GM15510 (cell line): ENCODE results near the gene SDC3.

Experiments used
- POLR2A ChIP-seq: IDR thresholded peaks from 3 replicates; pipeline ENCODE4 v1.6.1; 2011; ENCODE audit warnings: borderline replicate concordance; ENCODE audit not compliant: insufficient read length; ENCODE audit errors: extremely low read depth

SDC3 gene

GRCh38 chr1:30890502-30891226 is 17.9 kb downstream of the SDC3 start:
- no peak for TF ChIP-seq POLR2A

- no peak for TF ChIP-seq POLR2A
Measured at GRCh38 chr1:30889511-30889910, 19.0 kb downstream of the SDC3 start.

- no peak for TF ChIP-seq POLR2A
Measured at GRCh38 chr1:30888975-30889374, 19.6 kb downstream of the SDC3 start.

GRCh38 chr1:30888391-30888790 is 20.2 kb downstream of the SDC3 start:
- TF ChIP-seq POLR2A: no peak

- TF ChIP-seq POLR2A: no peak
Measured at GRCh38 chr1:30887485-30888315, 20.9 kb downstream of the SDC3 start.

GRCh38 chr1:30886710-30887428 is 21.7 kb downstream of the SDC3 start:
- TF ChIP-seq POLR2A: no peak

- no peak for TF ChIP-seq POLR2A
Measured at GRCh38 chr1:30885570-30886522, 22.7 kb downstream of the SDC3 start.

- TF ChIP-seq POLR2A: no peak
Measured at GRCh38 chr1:30884723-30885122, 23.8 kb downstream of the SDC3 start.

- TF ChIP-seq POLR2A: no peak
Measured at GRCh38 chr1:30883389-30884172, 25.0 kb downstream of the SDC3 start.

- no peak for TF ChIP-seq POLR2A
Measured at GRCh38 chr1:30882678-30883388, 25.7 kb downstream of the SDC3 start.

GRCh38 chr1:30881319-30882181 is 27.0 kb downstream of the SDC3 start:
- TF ChIP-seq POLR2A: no peak

- no peak for TF ChIP-seq POLR2A
Measured at GRCh38 chr1:30880678-30881318, 27.8 kb downstream of the SDC3 start.
